Panc1 (cell line): Measurements from ENCODE around the gene HEMK1.

Experiments
- CTCF ChIP-seq: fragments of 450-650 bp; IDR thresholded peaks from 2 replicates; pipeline ENCODE4 v1.5.1; 2017; ENCODE audit warnings: mild to moderate bottlenecking
- POLR2AphosphoS5 ChIP-seq: IDR thresholded peaks from 2 replicates; pipeline ENCODE4 v1.6.1; 2012; ENCODE audit warnings: mild to moderate bottlenecking, low read depth, low read length, moderate library complexity
- REST ChIP-seq, 2 experiments: IDR thresholded peaks; 2 replicates each; pipeline ENCODE4 v1.6.1; 2011 to 2012; ENCODE audit warnings: low read depth in 2 of 2, control low read depth in 1 of 2, low read length in 1 of 2, mild to moderate bottlenecking in 1 of 2, moderate library complexity in 1 of 2; ENCODE audit not compliant: insufficient read depth in 1 of 2
- TCF7L2 ChIP-seq: IDR thresholded peaks from 2 replicates; pipeline ENCODE4 v1.6.1; 2011; ENCODE audit warnings: mild to moderate bottlenecking, low read depth, low read length, inconsistent platforms

- no peak for TF ChIP-seq CTCF
- no peak for TF ChIP-seq POLR2AphosphoS5
- no peak for TF ChIP-seq REST (IDR thresholded peaks at IDR 0.05; ENCODE audit: insufficient read depth in 1 of 2, low read depth in 2 of 2, low read length in 1 of 2)
- no peak for TF ChIP-seq TCF7L2
Measured at GRCh38 chr3:50627407-50628051, 58.2 kb downstream of the HEMK1 start.
